MM.1S (cell line): ENCODE results near the gene E2F8.

Source experiments
- EZH2 ChIP-seq: fragments of 300-600 bp; sonication (generic); optimal IDR thresholded peaks from 2 replicates; pipeline ENCODE3; 2017; ENCODE audit warnings: low read depth, mild to moderate bottlenecking, antibody characterized with exemption, low read length, mixed read lengths
- EZH2phosphoT487 ChIP-seq: fragments of 300-600 bp; sonication (generic); IDR thresholded peaks from 2 replicates; pipeline ENCODE4 v1.6.1; 2018; ENCODE audit warnings: antibody characterized with exemption, low read length
- TF ChIP-seq, protein P1 (sequence below): fragments of 300-600 bp; sonication (generic); IDR thresholded peaks from 2 replicates; pipeline ENCODE4 v1.5.1; 2016; ENCODE audit warnings: antibody characterized with exemption, low read length, mixed read lengths

- no peak for TF ChIP-seq EZH2phosphoT487
- TF ChIP-seq, protein P1, sequence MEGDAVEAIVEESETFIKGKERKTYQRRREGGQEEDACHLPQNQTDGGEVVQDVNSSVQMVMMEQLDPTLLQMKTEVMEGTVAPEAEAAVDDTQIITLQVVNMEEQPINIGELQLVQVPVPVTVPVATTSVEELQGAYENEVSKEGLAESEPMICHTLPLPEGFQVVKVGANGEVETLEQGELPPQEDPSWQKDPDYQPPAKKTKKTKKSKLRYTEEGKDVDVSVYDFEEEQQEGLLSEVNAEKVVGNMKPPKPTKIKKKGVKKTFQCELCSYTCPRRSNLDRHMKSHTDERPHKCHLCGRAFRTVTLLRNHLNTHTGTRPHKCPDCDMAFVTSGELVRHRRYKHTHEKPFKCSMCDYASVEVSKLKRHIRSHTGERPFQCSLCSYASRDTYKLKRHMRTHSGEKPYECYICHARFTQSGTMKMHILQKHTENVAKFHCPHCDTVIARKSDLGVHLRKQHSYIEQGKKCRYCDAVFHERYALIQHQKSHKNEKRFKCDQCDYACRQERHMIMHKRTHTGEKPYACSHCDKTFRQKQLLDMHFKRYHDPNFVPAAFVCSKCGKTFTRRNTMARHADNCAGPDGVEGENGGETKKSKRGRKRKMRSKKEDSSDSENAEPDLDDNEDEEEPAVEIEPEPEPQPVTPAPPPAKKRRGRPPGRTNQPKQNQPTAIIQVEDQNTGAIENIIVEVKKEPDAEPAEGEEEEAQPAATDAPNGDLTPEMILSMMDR = no peak
- no peak for TF ChIP-seq EZH2
These were observed 40.1 kb downstream of the E2F8 start for GRCh38 chr11:19200410-19201201.
